ENCODE data around the gene ZMYM4.
"Not testable (repeated sequence)": the region's sequence is repeated elsewhere in the genome, so short reads cannot be mapped to it uniquely, and the experiment has no call there.

The ZMYM4 gene

GRCh38 chr1:35461966-35462651 lies 193.6 kb downstream of the ZMYM4 start:
- no peak for DNase-seq

GRCh38 chr1:35463232-35463631 lies 194.7 kb downstream of the ZMYM4 start:
- DNase-seq: no peak

GRCh38 chr1:35463749-35464148 lies 195.2 kb downstream of the ZMYM4 start:
- not testable (repeated sequence) for DNase-seq

GRCh38 chr1:35466120-35466519 lies 197.6 kb downstream of the ZMYM4 start:
- DNase-seq: no peak

- DNase-seq: no peak
Measured at GRCh38 chr1:35470977-35471613, 202.6 kb downstream of the ZMYM4 start.

Measured in GF-D8 (cell line).